KMS-11 (cell line): ENCODE results near the gene GSX2.

Source experiments
- H2AFZ ChIP-seq: fragments of 200-600 bp; sonication (generic); 2 replicates; pipeline ENCODE4 v1.6.1; 2016; ENCODE audit warnings: antibody characterized with exemption, mixed run types, low read depth
- H3K27ac ChIP-seq: fragments of 200-600 bp; sonication (generic); 2 replicates; pipeline ENCODE4 v1.6.1; 2016; ENCODE audit warnings: mild to moderate bottlenecking, mixed run types
- H3K27me3 ChIP-seq: fragments of 200-600 bp; sonication (generic); 2 replicates; pipeline ENCODE4 v1.6.1; 2017; ENCODE audit warnings: mild to moderate bottlenecking, low read depth, mixed run types, moderate library complexity; ENCODE audit not compliant: insufficient read depth
- H3K36me3 ChIP-seq: fragments of 200-600 bp; sonication (generic); 2 replicates; pipeline ENCODE4 v1.6.1; 2017; ENCODE audit warnings: mild to moderate bottlenecking, mixed run types; ENCODE audit not compliant: insufficient read depth
- H3K4me1 ChIP-seq: fragments of 200-600 bp; sonication (generic); 2 replicates; pipeline ENCODE4 v1.6.1; 2016; ENCODE audit warnings: mild to moderate bottlenecking, low read depth, mixed run types; ENCODE audit not compliant: poor library complexity, severe bottlenecking
- H3K4me2 ChIP-seq: fragments of 200-600 bp; sonication (generic); 2 replicates; pipeline ENCODE4 v1.7.0; 2016; ENCODE audit warnings: mild to moderate bottlenecking, mixed run types
- H3K4me3 ChIP-seq: fragments of 200-600 bp; sonication (generic); IDR thresholded peaks from 2 replicates; pipeline ENCODE4 v1.6.1; 2017; ENCODE audit warnings: low read depth, low read length, mixed read lengths; ENCODE audit not compliant: insufficient read depth
- H3K79me2 ChIP-seq: fragments of 200-600 bp; sonication (generic); 2 replicates; pipeline ENCODE4 v1.6.1; 2016; ENCODE audit warnings: low read depth, mixed run types; ENCODE audit not compliant: insufficient read depth
- H3K9ac ChIP-seq: fragments of 200-600 bp; sonication (generic); 2 replicates; pipeline ENCODE4 v1.6.1; 2016; ENCODE audit warnings: mild to moderate bottlenecking, mixed run types
- H4K20me1 ChIP-seq: fragments of 200-600 bp; sonication (generic); 2 replicates; pipeline ENCODE4 v1.6.1; 2016; ENCODE audit warnings: mild to moderate bottlenecking, mixed run types; ENCODE audit not compliant: insufficient read depth
- TF ChIP-seq, protein P1 (sequence below): fragments of 200-600 bp; sonication (generic); conservative IDR thresholded peaks from 2 replicates; pipeline ENCODE4 v1.6.1; 2017; ENCODE audit warnings: low read depth, mild to moderate bottlenecking, antibody characterized with exemption, low read length, moderate library complexity, mixed read lengths

GSX2 gene

DNA sequence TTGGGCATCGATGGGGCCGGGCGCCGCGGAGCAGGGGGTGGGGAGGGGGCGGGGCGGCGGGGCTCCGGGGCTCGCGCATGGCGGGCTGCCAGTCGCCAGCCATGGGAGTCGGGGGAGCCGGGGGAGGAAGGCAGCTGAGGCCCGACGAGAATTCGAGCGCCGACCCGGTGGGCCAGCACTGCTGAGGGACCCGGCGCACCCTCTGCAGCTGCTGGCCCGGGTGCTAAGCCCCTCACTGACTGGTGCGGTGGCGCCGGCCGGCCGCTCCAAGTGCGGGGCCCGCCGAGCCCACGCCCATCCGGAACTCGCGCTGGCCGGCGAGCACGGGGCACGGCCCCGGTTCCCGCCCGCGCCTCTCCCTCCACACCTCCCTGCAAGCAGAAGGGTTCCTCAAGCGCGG is 49.4 kb downstream of the GSX2 start:
- TF ChIP-seq, protein P1, sequence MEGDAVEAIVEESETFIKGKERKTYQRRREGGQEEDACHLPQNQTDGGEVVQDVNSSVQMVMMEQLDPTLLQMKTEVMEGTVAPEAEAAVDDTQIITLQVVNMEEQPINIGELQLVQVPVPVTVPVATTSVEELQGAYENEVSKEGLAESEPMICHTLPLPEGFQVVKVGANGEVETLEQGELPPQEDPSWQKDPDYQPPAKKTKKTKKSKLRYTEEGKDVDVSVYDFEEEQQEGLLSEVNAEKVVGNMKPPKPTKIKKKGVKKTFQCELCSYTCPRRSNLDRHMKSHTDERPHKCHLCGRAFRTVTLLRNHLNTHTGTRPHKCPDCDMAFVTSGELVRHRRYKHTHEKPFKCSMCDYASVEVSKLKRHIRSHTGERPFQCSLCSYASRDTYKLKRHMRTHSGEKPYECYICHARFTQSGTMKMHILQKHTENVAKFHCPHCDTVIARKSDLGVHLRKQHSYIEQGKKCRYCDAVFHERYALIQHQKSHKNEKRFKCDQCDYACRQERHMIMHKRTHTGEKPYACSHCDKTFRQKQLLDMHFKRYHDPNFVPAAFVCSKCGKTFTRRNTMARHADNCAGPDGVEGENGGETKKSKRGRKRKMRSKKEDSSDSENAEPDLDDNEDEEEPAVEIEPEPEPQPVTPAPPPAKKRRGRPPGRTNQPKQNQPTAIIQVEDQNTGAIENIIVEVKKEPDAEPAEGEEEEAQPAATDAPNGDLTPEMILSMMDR = no peak
- H3K4me1 ChIP-seq = peaks cover 10% of the 10 kb centered on the region
- H3K9ac ChIP-seq = no peak overlapping the region
- no peaks in the 10 kb centered on the region for H4K20me1 ChIP-seq
- no peaks in the 10 kb centered on the region for H3K36me3 ChIP-seq
- H3K4me3 ChIP-seq = no peak overlapping the region
- no peak overlapping the region for H3K27ac ChIP-seq
- no peaks in the 10 kb centered on the region for H3K27me3 ChIP-seq
- no peak overlapping the region for H2AFZ ChIP-seq
- H3K79me2 ChIP-seq = no peaks in the 10 kb centered on the region
- no peak overlapping the region for H3K4me2 ChIP-seq
